SK-N-SH treated with all-trans-retinoic acid at 6 μM for 48 hours (cell line): Measurements from ENCODE around the gene TMEM201.

ENCODE experiments used
- CREB5 ChIP-seq: fragments of 250-450 bp; sonication (Bioruptor Pico); IDR thresholded peaks from 2 replicates; pipeline ENCODE4 v1.5.1; 2020; ENCODE audit warnings: low read depth, mild to moderate bottlenecking, moderate library complexity
- GLIS3 ChIP-seq: fragments of 250-450 bp; sonication (Bioruptor Pico); IDR thresholded peaks from 2 replicates; pipeline ENCODE4 v1.5.0; 2020; ENCODE audit warnings: mild to moderate bottlenecking, moderate library complexity
- PATZ1 ChIP-seq: fragments of 250-450 bp; sonication (Bioruptor Pico); IDR thresholded peaks from 2 replicates; pipeline ENCODE4 v1.8.0; 2020; ENCODE audit warnings: mild to moderate bottlenecking, moderate library complexity, borderline replicate concordance
- POU6F1 ChIP-seq: fragments of 250-450 bp; sonication (Bioruptor Pico); IDR thresholded peaks from 2 replicates; pipeline ENCODE4 v1.8.0; 2021; ENCODE audit warnings: low read depth, mild to moderate bottlenecking, moderate library complexity, borderline replicate concordance
- PPARA ChIP-seq: fragments of 250-450 bp; sonication (Bioruptor Pico); IDR thresholded peaks from 2 replicates; pipeline ENCODE4 v1.5.0; 2020; ENCODE audit warnings: mild to moderate bottlenecking, borderline replicate concordance
- RARB ChIP-seq: fragments of 250-450 bp; sonication (Bioruptor Pico); IDR thresholded peaks from 2 replicates; pipeline ENCODE4 v1.8.0; 2021; ENCODE audit warnings: mild to moderate bottlenecking, moderate library complexity
- TCF4 ChIP-seq: fragments of 250-450 bp; sonication (Bioruptor Pico); IDR thresholded peaks from 2 replicates; pipeline ENCODE4 v1.8.0; 2021; ENCODE audit warnings: mild to moderate bottlenecking, moderate library complexity, borderline replicate concordance
- TSHZ2 ChIP-seq: fragments of 250-450 bp; sonication (Bioruptor Pico); IDR thresholded peaks from 2 replicates; pipeline ENCODE4 v1.5.0; 2020; ENCODE audit warnings: mild to moderate bottlenecking, moderate library complexity
- ZFP30 ChIP-seq: fragments of 450-650 bp; formaldehyde crosslinking; IDR thresholded peaks from 2 replicates; pipeline ENCODE4 v1.5.0; 2022; ENCODE audit warnings: mild to moderate bottlenecking, moderate library complexity
- ZNF565 ChIP-seq: fragments of 450-650 bp; formaldehyde crosslinking; conservative IDR thresholded peaks from 2 replicates; pipeline ENCODE4 v1.5.0; 2020; ENCODE audit warnings: low read depth, mild to moderate bottlenecking, moderate library complexity
- ZNF70 ChIP-seq: fragments of 450-650 bp; formaldehyde crosslinking; IDR thresholded peaks from 2 replicates; pipeline ENCODE4 v1.5.0; 2020; ENCODE audit warnings: mild to moderate bottlenecking, moderate library complexity

GRCh38 chr1:9651565-9652378 is 63.1 kb downstream of the TMEM201 start, which contains the start of gene PIK3CD:
- TF ChIP-seq TCF4 (CRISPR knock-in tag) (no peak), ZNF565 (CRISPR knock-in tag) (no peak), GLIS3 (CRISPR knock-in tag) (no peak), PATZ1 (CRISPR knock-in tag) (no peak), ZFP30 (no peak), PPARA (CRISPR knock-in tag) (no peak), TSHZ2 (CRISPR knock-in tag) (no peak), POU6F1 (CRISPR knock-in tag) (no peak), ZNF70 (CRISPR knock-in tag) (no peak), CREB5 (CRISPR knock-in tag) (no peak), RARB (CRISPR knock-in tag) (no peak)
